Bronchial epithelial cell (primary cell): Measurements from ENCODE around the gene NEU1. TPM values are rescaled to one million over a fixed set of nuclear protein-coding genes. Genes with fewer than 3 reads are reported as not detected.
A peak's percentile ranks its signal among the peaks of the same experiment; 100 is the strongest.

ENCODE experiments used
- DNase-seq: peaks from one replicate; pipeline ENCODE4 v3.0.0-alpha.2; 2010; ENCODE audit warnings: low read depth
- FAIRE-seq: peaks from 2 replicates; lab custom pipeline; 2011; peaks lifted over from hg19 to GRCh38; lab: Jason Lieb, UNC
- H3K27me3 ChIP-seq: 2 replicates; pipeline ENCODE4 v1.5.1; 2011; ENCODE audit warnings: low read length; ENCODE audit not compliant: control insufficient read depth, insufficient read depth
- H3K36me3 ChIP-seq: 2 replicates; pipeline ENCODE4 v1.5.1; 2011; ENCODE audit warnings: low read length; ENCODE audit not compliant: control insufficient read depth, insufficient read depth
- H3K4me3 ChIP-seq: 2 replicates; pipeline ENCODE4 v1.5.1; 2011; ENCODE audit warnings: mild to moderate bottlenecking, low read depth, low read length, control low read depth
- total RNA-seq: library from RNA; depleted of rRNA; stranded (reverse); fragments of >200 nt; gene quantifications from 2 replicates; pipeline ENCODE4 v1.2.1, GENCODE V29; 2014
- TF ChIP-seq, protein P1 (sequence below): IDR thresholded peaks from 2 replicates; pipeline ENCODE4 v1.5.1; 2011; ENCODE audit warnings: mild to moderate bottlenecking, moderate library complexity, low read length, control low read depth, inconsistent platforms; ENCODE audit not compliant: insufficient read depth, severe bottlenecking

NEU1 gene
- total RNA-seq, 1 donor from 2014 or later: 70.3 TPM

DNA sequence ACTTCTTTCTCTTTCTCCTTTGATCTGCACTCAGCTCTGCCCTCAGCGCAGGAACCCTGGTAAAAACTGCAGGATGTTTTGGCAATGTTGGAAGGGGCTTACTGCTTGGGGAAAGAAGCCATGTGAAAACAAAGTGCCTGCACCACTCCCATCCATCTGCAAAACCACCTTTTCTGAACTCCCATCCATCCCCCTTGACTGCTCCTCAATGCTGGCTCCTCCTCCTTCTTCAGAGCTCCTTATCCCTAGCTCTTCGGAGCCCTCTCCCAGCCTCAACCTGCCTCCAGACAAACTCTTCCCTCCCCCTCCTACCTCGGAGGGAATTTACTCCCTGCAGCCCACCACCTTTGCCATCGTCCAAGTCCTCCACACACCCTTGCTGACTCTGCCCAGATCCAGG lies 43.5 kb upstream of the NEU1 start:
- Histone ChIP-seq H3K36me3 (no peaks in the 10 kb centered on the region), H3K27me3 (no peaks in the 10 kb centered on the region)
- no peak for FAIRE-seq

DNA sequence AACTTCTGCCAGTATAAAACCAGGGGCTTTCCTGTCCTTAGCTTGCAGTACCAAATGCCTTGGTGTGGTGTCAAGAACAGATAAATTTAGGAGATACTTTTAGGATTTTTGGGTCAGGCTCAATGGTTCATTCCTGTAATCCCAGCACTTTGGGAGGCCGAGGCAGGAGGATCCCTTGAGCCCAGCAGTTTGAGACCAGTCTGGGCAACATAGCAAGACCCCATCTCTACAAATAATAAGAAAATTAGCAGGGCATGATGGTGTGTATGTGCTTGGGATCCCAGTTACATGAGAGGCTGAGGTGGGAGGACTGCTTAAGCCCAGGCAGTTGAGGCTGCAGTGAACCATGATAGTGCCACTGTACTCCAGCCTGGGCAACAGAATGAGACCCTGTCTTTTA lies 42.4 kb upstream of the NEU1 start:
- no peak for DNase-seq
- Histone ChIP-seq H3K27me3 (no peaks in the 10 kb centered on the region), H3K4me3 (no peak overlapping the region), H3K36me3 (no peaks in the 10 kb centered on the region)
- TF ChIP-seq, protein P1, sequence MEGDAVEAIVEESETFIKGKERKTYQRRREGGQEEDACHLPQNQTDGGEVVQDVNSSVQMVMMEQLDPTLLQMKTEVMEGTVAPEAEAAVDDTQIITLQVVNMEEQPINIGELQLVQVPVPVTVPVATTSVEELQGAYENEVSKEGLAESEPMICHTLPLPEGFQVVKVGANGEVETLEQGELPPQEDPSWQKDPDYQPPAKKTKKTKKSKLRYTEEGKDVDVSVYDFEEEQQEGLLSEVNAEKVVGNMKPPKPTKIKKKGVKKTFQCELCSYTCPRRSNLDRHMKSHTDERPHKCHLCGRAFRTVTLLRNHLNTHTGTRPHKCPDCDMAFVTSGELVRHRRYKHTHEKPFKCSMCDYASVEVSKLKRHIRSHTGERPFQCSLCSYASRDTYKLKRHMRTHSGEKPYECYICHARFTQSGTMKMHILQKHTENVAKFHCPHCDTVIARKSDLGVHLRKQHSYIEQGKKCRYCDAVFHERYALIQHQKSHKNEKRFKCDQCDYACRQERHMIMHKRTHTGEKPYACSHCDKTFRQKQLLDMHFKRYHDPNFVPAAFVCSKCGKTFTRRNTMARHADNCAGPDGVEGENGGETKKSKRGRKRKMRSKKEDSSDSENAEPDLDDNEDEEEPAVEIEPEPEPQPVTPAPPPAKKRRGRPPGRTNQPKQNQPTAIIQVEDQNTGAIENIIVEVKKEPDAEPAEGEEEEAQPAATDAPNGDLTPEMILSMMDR: no peak
- no peak for FAIRE-seq

More for the DNA sequence above, 43.5 kb upstream of the NEU1 start:
- no peak for DNase-seq
- TF ChIP-seq, protein P1: no peak
- no peak overlapping the region for H3K4me3 ChIP-seq

DNA sequence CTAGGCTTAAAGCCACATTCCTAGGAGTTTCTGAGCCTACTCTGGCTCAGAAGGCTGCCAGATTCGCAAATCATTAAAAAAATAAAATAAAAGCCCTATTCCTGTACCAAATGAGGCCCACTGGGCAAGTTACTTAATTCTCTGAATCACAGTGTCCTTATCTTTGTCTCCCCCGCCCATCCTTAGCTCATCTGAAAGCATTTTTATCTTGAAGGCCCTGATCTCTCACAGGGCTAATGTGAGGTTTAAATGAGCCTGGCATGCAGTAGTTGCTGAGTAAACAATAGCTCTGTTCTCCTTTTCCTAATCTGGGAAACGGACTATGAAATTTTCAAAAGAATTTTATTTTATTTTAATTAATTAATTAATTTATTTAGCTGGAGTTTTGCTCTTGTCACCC lies 41.3 kb upstream of the NEU1 start:
- DNase-seq: no peak
- TF ChIP-seq, protein P1: no peak
- no peak for FAIRE-seq
- Histone ChIP-seq H3K4me3 (no peak overlapping the region), H3K27me3 (no peaks in the 10 kb centered on the region), H3K36me3 (no peaks in the 10 kb centered on the region)

DNA sequence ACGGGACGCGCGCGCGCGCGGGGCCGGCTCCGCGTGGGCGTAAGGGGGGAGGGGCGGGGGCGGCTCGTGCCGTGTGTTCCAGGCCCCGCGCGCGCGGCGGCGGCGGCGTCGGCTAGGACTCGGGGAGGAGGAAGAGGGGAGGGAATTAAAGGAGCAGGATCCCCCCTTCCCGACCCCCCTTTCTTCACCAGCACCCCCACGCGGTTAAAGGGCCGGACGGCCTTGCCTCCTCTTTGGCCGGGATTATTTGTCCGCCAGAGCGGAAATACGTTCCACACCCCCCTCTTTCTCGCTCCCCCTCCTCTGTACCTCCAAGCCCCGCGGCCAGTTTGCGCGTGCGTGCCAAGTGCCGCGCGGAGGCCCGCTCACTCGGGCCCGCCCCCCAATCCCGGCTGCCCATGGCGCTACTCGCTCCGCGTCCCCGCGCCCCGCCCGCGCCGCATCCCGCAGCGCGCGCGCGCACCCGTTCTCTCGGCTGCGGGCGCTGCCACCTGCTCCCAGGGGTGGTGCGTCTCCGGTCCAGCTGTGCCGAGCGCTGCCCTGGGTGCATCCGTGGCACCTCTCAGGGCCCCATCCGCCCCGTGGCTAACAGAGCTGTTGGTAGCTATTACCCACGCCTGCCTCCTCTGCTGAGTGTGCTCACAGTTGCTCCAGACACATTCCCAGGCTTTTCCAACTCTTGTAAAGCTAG lies 39.5 kb upstream of the NEU1 start, which contains the start of gene ZBTB12:
TSS of gene ZBTB12 (minus strand) at position 134 of the 691 bp plus-strand sequence. CDS start 781 bp downstream, outside the sequence.
- no peak for FAIRE-seq
- peak; percentile 68 for DNase-seq

DNA sequence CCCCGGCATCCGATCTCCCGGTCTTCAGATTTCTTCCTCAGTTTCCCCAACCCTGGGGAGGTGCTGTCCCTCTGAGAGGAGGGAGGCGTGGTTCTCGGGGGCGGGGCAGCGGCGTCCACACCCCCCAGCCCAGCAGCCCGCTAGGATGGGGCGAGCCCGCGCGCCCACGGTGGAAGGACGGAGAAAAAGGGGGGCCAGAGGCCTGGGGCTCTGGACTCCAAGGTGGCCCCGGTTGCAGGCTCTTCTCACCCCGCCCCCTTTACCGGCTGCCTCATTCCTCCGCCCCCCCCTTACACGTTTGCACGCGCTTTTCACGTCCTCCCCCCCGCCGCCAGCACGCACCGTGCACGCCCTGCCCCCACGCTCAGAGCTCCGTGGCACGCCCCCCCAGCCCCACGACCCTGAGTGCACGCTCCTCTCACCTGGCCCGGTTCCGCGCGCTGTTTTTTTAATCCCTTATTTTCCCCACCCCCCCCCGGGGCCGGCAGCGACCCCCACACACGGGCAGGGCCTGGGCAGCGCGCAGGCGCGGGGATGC lies 38.9 kb upstream of the NEU1 start:
- FAIRE-seq (no peak), DNase-seq (no peak)
- Histone ChIP-seq H3K4me3 (peak overlapping the region; percentile 48), H3K36me3 (no peaks in the 10 kb centered on the region), H3K27me3 (no peaks in the 10 kb centered on the region)
- TF ChIP-seq, protein P1: no peak

More for the DNA sequence above, 39.5 kb upstream of the NEU1 start, which contains the start of gene ZBTB12:
- Histone ChIP-seq H3K36me3 (no peaks in the 10 kb centered on the region), H3K4me3 (peak within 1 kb of the TSS; percentile 48), H3K27me3 (no peaks in the 10 kb centered on the region)
- TF ChIP-seq, protein P1: no peak
